GM19240 (cell line): Measurements from ENCODE around the gene MMADHC.

Source experiments
- DNase-seq: peaks from one replicate; pipeline ENCODE4 v3.0.0; 2011; ENCODE audit warnings: low spot score; ENCODE audit not compliant: insufficient read length

MMADHC gene

DNA sequence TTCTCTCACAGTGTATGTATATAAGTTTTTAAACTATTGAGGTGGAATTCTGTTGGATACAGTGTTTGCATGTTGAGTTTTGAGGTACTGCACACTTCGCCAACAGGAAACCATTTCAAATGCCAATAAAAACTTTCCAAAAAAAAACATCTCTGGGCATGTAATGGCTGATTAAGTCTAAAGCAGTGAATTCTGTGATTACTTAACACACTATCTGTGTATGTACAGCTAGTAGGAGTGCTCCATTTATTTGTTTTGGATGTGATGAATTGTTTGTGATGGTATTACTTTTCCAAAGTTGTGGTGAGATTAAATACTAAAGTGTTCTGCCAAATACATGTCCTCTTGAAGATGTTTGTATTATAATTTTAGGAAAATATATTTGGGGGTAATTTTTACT, 31.1 kb downstream of the MMADHC start:
- DNase-seq = no peak

DNA sequence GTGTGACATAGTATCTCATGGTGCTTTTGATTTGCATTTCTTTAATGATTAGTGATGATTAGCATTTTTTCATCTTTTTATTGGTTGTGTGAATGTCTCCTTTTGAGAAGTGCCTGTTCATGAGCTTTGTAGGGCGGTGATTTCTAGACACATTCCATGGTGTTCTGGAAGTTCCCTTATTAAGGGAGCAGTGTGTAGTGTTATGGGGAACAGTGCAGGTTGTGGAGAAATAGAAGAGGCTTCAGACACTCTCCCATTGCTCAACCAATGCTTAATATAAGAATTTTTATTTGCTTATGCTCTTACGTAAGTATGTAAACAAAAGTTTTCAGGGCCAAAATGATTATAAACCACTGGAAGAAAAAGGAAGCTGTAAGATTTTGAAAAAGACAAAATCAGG, 34.7 kb downstream of the MMADHC start:
- no peak for DNase-seq

DNA sequence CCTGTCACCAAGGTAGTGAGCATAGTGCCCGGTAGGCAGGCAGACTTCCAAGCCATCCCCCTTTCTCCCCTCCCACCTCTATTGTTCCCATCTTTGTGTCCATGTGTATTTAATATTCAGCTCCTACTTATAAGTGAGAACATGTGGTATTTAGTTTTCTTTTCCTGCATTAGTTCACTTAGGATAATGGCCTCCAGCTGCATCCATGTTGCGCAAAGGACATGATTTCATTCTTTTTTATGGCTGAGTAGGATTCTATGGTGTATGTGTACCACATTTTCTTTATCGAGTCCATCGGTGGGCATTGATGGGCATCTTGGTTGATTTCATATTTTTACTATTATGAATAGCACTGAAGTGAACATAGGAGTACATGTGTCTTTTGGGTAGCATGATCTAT, 35.3 kb downstream of the MMADHC start:
- DNase-seq = no peak

DNA sequence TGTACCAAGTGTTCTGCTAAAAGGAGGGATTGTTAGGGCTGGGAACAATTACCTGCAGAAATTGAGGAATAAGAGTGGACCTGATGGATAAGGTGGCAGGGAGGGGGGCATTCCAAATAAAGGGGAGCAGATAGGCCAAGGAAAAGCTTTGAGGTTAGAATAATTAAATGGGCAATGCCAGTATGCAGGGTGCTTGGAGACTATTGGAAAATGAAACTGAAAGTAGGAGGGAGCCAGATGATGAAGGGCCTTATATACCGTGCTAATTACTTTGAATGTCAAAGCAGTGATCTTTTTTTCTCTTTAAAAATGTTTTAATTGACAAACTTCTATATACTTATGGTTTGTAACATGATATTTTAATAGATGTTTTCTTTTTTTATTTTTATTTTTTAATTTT, 42.9 kb downstream of the MMADHC start:
- no peak for DNase-seq

DNA sequence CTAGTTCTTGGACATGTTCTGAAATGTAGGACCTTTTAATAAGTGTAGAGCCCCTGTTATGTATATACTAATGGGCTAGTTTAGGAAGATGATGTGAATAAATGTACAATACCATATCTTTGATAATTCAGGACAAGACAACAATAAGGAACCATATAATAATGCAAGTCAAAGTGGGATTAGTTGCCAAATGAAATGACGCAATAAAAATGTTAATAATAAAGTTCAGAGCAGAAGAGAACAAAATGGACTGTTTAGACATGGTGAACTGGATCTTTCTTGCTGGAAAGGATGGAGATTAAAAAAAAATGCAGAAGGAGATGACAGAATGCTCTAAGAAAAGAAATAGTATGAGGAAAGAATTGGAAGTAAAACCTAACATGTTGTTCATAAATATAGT, 43.7 kb downstream of the MMADHC start:
- no peak for DNase-seq

DNA sequence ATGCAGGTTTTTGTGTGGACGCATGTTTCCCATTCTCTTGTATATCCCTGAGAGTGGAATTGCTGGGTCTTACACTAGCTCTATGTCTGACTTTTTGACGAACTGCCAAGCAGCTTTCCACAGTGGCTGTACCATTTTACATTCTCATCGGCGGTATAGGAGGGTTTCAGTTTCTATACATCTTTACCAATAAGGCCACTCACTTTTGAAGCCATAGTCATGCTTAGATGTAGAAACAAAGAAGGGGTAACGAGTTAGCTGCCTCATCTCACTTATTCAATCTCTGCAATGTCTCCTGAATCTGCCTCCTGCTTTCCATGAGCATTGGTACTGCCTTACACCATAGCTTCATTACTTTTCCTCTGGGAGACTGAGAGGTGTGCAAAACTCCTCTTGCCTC, 47.4 kb downstream of the MMADHC start:
- DNase-seq = no peak

DNA sequence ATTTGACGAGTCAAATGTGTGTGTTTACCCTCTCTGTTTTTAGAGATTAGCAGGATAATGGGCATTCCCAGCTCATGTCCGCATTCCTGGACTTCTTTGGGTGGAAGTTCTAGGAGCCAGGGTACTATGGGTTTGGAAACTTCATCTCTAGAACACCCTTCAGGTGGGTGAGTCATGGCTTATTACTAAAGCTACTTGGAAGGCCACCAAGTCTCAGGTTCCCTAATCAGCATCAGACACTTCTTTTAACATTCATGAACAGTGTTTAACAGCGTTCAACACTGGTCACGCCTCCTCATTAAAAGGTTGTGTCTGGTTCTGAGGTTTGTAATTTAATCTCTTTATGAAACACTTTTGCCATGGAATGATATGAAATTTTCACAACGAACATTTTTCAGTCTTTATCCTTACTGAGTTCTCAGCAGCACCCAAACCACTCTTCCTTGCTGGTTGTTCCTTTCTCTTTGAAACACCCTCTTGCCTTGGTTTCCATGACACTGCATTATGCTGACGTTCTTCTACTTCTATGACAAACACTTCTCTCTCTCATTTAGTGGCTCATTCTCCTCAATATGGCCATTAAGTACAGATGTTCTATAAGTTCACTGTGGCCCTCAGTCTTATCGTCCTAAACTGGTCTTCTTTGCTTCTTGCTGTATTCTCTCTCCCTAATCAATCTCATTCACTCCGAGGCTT, 49.3 kb downstream of the MMADHC start:
- DNase-seq = no peak

DNA sequence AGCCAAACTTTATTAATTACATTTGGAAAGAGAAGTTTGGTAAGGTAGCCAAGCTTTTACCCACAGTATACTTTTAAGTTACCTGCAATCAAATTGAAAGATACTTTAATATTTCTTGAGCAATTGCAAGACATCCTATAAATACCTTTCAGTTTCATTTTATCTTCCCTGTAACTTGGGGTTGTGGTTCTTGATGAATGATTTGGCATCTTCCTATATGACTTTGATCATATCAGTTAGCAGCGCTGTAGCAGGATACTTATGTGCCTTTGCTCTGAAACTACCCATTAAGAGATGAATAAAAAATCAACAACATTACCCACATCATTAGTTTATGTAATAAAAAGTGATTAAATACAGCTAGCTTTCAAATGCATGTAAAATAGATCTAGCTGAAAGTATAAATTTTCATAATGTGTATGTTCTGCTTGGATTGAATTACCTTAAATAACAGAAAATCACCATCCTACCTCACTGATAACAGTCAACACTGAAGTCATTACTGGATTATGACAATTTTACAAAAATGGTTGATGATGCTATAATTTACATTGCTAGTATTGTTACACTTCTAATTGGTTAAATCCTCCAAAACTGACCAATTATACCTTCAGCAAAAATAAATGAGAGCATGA, 50.4 kb downstream of the MMADHC start:
- DNase-seq = no peak

DNA sequence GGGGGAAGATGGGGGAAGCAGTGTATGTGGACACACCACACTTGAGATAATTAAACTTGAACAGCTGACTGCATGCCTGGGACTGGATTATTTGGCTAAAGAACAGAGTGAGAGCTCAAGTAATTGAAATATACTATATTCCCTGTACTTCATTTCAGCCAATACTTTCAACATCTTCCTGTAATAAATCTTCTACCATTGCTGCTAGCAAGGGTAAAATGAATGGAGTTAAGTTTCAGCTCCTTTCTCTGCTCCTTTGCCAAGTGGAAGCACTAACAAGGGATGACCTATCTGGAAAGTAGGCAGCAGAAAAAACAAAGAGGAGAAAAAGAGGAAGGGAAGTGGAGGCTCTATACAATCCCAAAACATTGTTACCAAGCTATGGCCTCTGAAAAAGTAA, 50.9 kb downstream of the MMADHC start:
- DNase-seq = no peak

DNA sequence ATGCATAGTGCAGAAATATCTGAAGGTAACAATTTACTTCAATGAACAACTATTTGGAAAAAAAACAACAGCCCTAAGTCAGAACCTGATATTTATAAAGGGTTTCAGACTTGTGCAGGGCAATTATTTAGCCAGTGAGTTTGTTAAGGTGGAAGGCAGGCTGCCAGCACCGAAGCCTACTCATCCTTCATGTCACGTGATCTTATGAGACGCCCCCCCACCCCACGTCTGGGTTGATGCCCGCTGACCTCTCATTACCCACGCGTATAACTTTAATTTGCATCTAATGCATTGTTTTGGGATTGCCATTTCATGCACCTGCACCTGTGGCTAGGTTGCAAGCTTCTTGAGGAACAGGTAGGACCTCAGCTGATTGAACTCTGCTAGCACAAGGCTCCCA, 52.9 kb downstream of the MMADHC start:
- no peak for DNase-seq

DNA sequence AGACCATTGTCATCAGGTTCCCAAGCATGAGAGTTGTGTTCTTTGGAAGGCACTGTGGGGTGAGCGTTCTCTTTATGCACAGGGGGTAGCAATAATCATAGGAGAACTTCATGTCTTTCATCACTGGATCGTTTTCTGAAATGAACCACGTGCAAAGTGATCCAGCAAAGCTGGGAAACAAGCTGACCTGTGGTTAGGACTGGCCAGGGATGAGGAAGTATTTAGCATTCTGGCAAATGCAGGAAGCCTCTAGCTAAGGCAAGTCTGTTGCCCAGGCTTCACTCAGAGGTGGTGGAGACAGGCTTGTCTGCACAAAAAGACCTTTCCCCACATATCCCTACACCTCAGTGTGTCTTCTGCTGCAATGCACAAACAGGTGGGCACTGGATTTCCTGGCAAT, 58.6 kb downstream of the MMADHC start:
- no peak for DNase-seq

DNA sequence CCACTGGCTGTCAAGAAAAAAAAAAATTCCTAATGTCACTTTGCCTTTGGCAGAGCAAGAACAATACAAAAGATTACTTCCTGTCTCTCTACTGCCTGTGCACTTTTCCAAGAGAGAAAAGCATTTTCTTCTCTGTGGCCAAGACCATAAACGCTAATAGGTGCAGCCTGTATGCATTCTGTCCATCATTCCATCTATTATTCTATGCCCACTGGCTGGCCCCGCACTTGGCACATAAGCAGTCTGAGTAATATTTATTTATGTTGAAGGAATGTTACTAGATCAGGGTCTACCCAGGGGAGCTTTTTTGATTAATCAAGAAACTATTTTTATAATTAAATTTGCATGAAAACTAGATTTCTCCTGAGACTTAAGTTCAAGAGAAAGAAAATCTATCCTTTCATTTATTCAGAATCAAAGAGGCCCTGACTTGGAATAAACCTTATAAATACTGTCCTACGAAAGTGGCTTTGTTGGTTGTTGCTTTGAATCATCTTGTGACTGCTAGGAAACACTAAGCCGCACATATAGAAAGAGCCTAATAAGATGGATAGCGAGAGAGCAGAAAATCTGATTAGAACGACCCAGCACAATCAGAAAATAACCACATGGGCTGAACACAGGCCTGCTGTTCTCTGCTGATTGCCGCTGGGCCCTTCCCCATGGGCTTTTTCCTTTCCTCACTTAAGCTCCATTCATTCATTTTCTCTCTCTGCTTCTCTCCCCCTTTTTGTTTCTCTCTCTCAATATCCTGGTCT, 59.4 kb downstream of the MMADHC start:
- no peak for DNase-seq

DNA sequence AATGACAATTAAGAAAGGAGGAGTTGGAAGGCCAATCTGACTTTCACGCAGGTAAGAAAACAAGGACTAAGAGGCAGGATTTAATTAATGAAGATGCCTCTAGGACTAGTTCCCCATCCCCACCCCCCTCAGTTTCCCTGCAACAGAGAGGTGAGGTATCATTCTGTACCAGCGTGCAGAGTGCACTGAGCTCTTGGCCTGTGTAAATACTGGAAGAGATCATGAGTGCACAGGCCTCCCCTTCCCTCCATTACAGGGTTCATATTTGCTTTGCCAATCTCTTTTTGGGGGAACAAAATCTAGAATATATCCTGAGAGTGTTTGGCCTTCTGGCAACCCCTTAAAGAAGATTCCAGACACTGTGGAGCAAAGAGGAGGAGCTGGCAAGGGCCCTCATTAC, 60.9 kb downstream of the MMADHC start:
- DNase-seq = no peak

DNA sequence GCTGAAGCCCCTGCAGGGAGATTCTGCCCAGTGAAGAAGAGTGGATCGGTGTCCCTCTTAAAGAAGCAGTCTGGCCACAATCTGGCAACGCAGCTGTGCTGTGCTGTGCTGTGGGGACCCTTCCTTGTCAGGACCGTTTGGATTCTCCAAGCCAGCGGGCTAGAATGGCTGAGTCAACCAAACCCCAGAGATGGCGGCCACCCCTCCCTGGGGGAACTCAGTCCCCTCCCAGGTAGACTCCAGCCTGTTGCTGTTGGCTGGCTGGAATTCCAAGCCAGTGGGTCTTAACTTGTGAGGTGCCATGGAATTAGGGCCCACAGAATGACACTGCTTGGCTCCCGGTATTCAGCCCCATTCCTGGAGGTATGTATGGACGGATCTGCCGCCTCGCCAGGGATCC, 62.3 kb downstream of the MMADHC start:
- DNase-seq = no peak
